ENCODE data around the gene IL1RAPL1. TPM values are rescaled to one million over a fixed set of nuclear protein-coding genes. Genes with fewer than 3 reads are reported as not detected.

The IL1RAPL1 gene
- total RNA-seq, 4 donors from 2014 or later = 0.16 to 0.46 TPM; not detected in 2

DNA sequence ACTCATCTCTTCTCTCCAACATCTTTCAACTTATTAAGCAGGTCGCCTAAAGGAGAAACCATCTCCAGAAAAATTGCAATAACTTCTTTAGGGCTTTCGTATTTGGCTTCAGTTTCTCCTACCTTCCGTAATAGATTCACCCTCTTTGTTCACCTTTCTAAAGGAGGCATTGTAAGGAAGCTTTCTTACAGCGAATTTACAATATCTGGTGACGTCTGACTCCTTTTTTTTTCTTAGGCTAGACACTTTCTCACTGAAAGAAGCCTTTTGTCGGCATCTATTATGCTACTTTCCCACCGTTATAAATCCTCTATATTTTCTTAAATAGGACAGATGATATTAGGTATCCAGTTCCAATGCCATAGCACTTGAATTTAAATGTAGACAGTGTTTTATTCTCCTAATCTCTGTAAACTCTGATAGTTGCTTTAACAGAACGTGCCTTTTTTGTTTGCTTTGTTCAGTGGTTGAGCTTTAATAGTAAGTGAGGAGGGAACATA lies 302.4 kb downstream of the IL1RAPL1 start:
- in situ Hi-C loops (cut with MboI; ENCODE audit: low sequenced_read_pairs in 4 of 4) = no loop called here
- DNase-seq = no peak

DNA sequence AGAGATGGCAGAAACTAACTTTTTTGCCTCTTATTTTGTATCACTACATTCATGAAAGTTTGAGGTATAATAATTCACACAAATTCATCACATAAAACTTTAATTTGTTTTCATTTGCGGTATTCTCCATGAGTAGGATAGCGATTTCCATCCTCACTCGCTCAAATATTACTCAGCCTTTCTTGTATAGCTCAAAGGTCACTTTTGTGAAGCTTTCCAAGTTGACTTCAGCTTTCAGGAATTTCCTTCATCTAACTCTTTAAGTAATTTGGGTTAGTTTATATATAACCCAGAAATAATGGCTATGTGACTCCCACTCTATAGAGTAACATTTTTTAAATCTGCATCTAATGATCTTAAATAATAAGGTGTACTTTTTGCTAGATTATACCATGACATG lies 314.4 kb downstream of the IL1RAPL1 start:
- Histone ChIP-seq H3K27me3 (peaks cover 0 to 4% (median 0%) of the 10 kb centered on the region in 3 donors), H3K4me3 (no peak overlapping the region), H3K27ac (no peak overlapping the region), H3K4me1 (no peaks in the 10 kb centered on the region), H3K9me3 (no peaks in the 10 kb centered on the region), H3K36me3 (no peaks in the 10 kb centered on the region)
- ATAC-seq = no peak
- intact Hi-C loops (cut with DNase I; ENCODE audit: low total_unique reads) = no loop called here
- in situ Hi-C loops (cut with MboI; ENCODE audit: low sequenced_read_pairs in 4 of 4) = no loop called here
- no peak for DNase-seq
- TF ChIP-seq, protein P1, sequence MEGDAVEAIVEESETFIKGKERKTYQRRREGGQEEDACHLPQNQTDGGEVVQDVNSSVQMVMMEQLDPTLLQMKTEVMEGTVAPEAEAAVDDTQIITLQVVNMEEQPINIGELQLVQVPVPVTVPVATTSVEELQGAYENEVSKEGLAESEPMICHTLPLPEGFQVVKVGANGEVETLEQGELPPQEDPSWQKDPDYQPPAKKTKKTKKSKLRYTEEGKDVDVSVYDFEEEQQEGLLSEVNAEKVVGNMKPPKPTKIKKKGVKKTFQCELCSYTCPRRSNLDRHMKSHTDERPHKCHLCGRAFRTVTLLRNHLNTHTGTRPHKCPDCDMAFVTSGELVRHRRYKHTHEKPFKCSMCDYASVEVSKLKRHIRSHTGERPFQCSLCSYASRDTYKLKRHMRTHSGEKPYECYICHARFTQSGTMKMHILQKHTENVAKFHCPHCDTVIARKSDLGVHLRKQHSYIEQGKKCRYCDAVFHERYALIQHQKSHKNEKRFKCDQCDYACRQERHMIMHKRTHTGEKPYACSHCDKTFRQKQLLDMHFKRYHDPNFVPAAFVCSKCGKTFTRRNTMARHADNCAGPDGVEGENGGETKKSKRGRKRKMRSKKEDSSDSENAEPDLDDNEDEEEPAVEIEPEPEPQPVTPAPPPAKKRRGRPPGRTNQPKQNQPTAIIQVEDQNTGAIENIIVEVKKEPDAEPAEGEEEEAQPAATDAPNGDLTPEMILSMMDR (IDR thresholded peaks at IDR 0.05 in 4 of 5, conservative IDR thresholded peaks at IDR 0.05 in 1 of 5) = no peak
- no peak for TF ChIP-seq POLR2A (IDR thresholded peaks at IDR 0.05)

More for the DNA sequence above, 302.4 kb downstream of the IL1RAPL1 start:
- intact Hi-C loops (cut with DNase I; ENCODE audit: low total_unique reads) = no loop called here
- H3K4me1 ChIP-seq = no peaks in the 10 kb centered on the region
- no peaks in the 10 kb centered on the region for H3K27me3 ChIP-seq
- TF ChIP-seq, protein P1 (IDR thresholded peaks at IDR 0.05 in 4 of 5, conservative IDR thresholded peaks at IDR 0.05 in 1 of 5) = no peak
- TF ChIP-seq POLR2A (IDR thresholded peaks at IDR 0.05) = no peak
- no peak for ATAC-seq
- no peaks in the 10 kb centered on the region for H3K36me3 ChIP-seq
- H3K4me3 ChIP-seq = no peak overlapping the region
- no peaks in the 10 kb centered on the region for H3K9me3 ChIP-seq
- H3K27ac ChIP-seq = no peak overlapping the region

DNA sequence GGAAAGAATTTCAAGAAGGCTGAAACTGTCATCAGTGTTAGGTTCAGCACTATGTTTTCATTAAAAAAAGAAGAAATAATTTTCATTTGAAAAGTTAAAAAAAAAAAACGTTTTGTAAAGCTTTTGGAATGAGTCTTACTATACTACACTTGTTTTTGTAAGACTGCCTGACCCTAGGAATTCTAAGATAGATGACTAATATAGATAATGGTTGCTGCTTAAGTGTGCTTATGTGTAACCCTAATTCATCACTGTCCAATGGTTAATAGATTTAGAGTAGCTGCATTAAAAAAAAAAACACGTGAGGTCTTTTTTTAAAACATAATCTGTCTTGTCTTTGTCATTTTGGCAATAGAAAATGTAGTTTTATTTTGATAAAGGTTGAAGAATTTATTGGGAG lies 323.2 kb downstream of the IL1RAPL1 start:
- ATAC-seq = no peak
- H3K27me3 ChIP-seq = no peaks in the 10 kb centered on the region
- TF ChIP-seq POLR2A (IDR thresholded peaks at IDR 0.05) = no peak
- TF ChIP-seq, protein P1 (IDR thresholded peaks at IDR 0.05 in 4 of 5, conservative IDR thresholded peaks at IDR 0.05 in 1 of 5) = no peak
- in situ Hi-C loops (cut with MboI; ENCODE audit: low sequenced_read_pairs in 4 of 4) = no loop called here
- H3K27ac ChIP-seq = no peak overlapping the region
- intact Hi-C loops (cut with DNase I; ENCODE audit: low total_unique reads) = no loop called here
- H3K4me3 ChIP-seq = no peak overlapping the region
- H3K4me1 ChIP-seq = no peaks in the 10 kb centered on the region
- H3K9me3 ChIP-seq = no peaks in the 10 kb centered on the region
- no peaks in the 10 kb centered on the region for H3K36me3 ChIP-seq
- no peak for DNase-seq

DNA sequence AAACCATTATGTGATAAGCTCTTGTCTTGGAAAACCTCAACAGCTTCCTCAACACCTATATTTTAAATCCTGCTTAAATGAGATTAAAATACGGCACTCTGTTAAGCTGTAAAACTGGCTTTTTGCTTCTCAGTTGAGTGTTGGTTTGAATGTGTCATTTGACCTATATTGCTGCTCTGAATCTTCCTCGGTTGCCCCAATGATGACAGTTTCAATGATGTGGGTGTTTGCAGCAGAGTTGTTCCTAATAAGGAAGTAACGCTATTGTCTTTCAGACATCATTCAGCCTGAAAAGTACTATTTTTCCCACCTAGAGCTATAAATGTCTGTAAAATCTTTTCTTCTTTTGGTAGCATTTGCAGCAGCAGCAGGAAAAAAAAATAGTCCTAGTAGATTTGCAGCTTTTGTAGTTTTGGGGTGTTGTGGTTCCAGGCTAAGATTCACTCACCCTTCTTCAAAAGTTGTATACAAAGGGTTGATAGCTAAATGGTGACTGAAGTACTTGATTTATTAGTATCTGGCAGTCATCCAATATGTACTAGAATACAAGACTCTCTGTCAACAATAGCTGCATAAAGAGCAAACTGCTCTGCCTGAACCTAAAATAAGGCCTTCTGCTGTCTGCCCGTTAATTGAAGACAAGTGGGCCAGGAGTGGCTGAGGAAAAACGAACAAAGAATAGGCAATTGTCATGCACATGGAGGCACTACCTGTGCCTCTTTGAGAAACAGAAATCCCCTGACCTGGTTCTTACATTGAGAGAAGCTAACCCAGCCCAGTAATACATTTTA lies 333.1 kb downstream of the IL1RAPL1 start:
- ATAC-seq = no peak
- Histone ChIP-seq H3K27me3 (no peaks in the 10 kb centered on the region), H3K36me3 (no peaks in the 10 kb centered on the region), H3K27ac (no peak overlapping the region), H3K9me3 (no peaks in the 10 kb centered on the region), H3K4me3 (no peak overlapping the region), H3K4me1 (no peaks in the 10 kb centered on the region)
- intact Hi-C loops (cut with DNase I; ENCODE audit: low total_unique reads) = no loop called here
- in situ Hi-C loops (cut with MboI; ENCODE audit: low sequenced_read_pairs in 4 of 4) = no loop called here
- no peak for DNase-seq
- TF ChIP-seq POLR2A (IDR thresholded peaks at IDR 0.05) = no peak
- TF ChIP-seq, protein P1 (IDR thresholded peaks at IDR 0.05 in 4 of 5, conservative IDR thresholded peaks at IDR 0.05 in 1 of 5) = no peak

Data from gastrocnemius medialis (tissue), 4 donors.